ENCODE data around the gene PATZ1.

PATZ1 gene

DNA sequence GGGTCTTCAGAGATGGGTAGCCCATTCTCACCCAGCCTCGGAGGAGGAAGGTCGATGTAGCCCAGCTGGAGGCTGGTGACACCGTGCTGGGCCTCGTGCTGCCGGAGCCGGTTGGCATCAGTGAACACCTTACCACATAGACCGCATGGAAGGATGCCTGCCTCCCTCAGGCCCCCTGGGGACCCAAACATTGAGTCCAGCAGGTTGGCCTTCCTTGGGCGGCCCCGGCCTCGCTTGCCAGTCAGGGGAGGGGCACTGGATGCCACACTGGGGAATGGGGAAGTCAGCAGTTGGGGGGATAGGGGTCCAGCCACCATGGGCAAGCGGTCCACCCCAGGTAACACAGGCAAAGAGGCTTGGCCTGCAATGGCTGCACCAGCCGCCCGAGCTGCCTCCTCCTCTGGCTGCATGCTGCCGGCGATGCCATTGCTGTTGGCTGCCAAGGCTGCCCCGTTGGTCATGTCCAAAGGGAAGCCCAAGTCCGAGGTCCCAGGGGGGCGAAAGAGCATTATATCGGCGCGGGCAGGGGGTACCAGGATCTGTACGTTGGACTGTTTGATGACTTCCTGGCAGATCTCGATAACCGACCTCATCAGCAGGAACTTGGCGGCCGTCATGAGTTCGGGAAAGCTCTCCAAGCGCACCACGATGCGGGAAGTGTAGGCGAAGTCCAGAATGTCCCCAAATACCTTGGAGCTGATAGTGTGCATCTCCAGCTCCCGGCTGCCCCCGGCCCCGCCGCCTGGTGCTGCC is 1.4 kb downstream of the PATZ1 start:
- POLR2A ChIA-PET, result interaction anchor here (1.3 kb wide), 1 partner anchor 54 kb away, joined by 5 read pairs; the partner anchor contains the start of gene DRG1
- CTCF ChIA-PET, result interaction anchor here (0.6 to 2.6 kb wide), 13 partner anchors 9 to 353 kb away, joined by 3 to 14 read pairs (median 4); partner anchors contain the start of gene DRG1
- TF ChIP-seq CTCF (IDR thresholded peaks at IDR 0.05; ENCODE audit: insufficient read depth, low read length, missing control alignments), result no peak
- no peak for DNase-seq (ENCODE audit: low read depth, low spot score)
- H3K4me3 ChIP-seq (ENCODE audit: low read depth, low read length), result peak overlapping the region; percentile 70

GRCh38 chr22:31344256-31344577 is 1.9 kb downstream of the PATZ1 start:
- no peak for DNase-seq (ENCODE audit: low read depth, low spot score)
- ChIA-PET POLR2A (interaction anchor here (1.3 kb wide), 1 partner anchor 55 kb away, joined by 5 read pairs; the partner anchor contains the start of gene DRG1), CTCF (interaction anchor here (1.2 to 2.6 kb wide), 4 partner anchors 9 to 31 kb away, joined by 3 to 10 read pairs (median 6); no protein-coding TSS in a partner anchor)
- H3K4me3 ChIP-seq (ENCODE audit: low read depth, low read length), result peak overlapping the region; percentile 70
- TF ChIP-seq CTCF (IDR thresholded peaks at IDR 0.05; ENCODE audit: insufficient read depth, low read length, missing control alignments), result no peak

DNA sequence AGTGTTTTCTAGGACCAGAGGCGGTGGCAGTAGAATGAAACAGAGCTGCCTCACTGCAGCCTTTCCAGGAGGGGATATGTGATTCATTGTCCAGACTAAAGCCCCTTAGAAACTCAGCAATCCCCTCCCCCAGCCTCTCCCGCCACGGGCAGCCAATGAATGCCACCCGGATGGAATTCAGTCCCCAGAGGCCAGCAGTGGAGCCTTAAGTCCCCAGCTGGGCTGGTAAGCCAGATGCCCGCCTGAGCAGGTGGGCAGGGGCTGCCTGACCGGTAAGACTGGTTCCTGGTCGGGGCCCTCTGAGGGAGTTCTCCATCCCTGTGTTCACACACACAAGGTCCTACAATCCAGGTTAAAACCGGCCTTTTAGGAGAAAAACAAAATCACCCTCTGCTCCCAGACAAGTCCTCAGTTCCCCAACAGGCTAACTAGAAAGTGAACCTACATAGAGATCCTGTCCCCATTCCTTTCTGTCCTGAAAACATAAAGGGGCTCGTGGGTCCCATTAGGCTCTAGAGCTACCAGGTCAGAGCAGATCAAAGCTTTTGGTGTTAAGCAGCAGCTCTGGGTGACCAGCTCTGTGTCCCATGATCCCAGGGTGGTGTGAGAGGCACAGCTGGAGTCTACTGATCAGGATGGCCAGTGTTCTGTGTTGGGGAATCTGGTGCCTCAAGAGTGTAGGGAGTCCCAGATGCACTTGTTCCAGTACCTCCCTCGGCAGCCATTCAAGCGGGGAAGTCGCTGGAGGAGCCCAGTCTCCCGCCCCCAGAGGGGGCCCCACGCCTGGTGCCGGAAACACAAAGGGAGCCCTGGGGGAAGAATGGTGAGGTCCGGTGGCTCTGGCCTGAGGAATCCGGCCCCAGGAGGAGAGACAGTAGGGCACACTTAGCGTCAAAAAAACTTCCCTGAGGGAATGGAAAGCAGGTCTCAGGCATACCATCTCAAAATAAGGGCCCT is 2.6 kb downstream of the PATZ1 start:
- no peak for TF ChIP-seq CTCF (IDR thresholded peaks at IDR 0.05; ENCODE audit: insufficient read depth, low read length, missing control alignments)
- ChIA-PET CTCF (interaction anchor here (0.9 to 2.6 kb wide), 3 partner anchors 8 to 30 kb away, joined by 3 to 10 read pairs (median 9); no protein-coding TSS in a partner anchor), POLR2A (no interaction called here)
- no peak for DNase-seq (ENCODE audit: low read depth, low spot score)
- H3K4me3 ChIP-seq (ENCODE audit: low read depth, low read length), result peak overlapping the region; percentile 70

DNA sequence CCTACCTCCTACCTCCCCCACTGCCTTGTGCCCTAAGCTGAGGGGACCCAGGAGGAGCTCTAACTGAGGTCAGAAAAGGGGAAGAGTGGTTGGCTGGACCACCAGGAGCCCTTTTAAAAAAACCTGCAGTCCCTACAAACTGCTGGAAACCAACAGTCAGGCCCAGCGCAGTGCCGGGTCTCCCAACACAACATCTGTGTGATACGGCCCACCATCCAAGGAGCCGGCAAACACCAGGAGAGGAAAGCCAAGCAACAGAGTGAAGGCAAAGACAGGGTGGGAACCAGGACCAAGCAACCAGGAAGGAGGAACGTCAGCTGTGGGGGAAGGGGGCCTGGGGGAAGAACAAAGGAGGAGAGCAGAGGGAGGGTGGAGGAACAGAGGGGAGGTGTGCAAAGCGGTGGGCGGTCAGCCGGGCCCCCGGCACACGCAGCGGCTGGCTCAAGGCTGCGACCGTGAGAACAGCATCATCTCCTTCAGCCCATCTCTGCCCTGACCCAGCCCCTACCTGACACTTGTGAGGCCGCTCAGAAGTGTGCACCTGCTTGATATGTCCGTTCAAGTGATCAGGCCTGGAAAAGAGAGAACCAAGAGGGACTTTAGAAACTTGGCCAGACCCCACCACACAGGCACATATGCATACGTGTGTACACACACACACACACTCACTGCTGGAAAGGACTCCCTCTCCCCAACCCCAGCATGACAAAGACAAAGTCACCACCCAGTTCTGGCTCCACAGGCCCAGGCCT is 3.6 kb downstream of the PATZ1 start:
- no peak for DNase-seq (ENCODE audit: low read depth, low spot score)
- POLR2A ChIA-PET, result no interaction called here
- CTCF ChIA-PET, result interaction anchor here (0.9 kb wide), 1 partner anchor 29 kb away, joined by 3 read pairs; no protein-coding TSS in a partner anchor
- peak overlapping the region; percentile 13 for H3K4me3 ChIP-seq (ENCODE audit: low read depth, low read length)
- no peak for TF ChIP-seq CTCF (IDR thresholded peaks at IDR 0.05; ENCODE audit: insufficient read depth, low read length, missing control alignments)

DNA sequence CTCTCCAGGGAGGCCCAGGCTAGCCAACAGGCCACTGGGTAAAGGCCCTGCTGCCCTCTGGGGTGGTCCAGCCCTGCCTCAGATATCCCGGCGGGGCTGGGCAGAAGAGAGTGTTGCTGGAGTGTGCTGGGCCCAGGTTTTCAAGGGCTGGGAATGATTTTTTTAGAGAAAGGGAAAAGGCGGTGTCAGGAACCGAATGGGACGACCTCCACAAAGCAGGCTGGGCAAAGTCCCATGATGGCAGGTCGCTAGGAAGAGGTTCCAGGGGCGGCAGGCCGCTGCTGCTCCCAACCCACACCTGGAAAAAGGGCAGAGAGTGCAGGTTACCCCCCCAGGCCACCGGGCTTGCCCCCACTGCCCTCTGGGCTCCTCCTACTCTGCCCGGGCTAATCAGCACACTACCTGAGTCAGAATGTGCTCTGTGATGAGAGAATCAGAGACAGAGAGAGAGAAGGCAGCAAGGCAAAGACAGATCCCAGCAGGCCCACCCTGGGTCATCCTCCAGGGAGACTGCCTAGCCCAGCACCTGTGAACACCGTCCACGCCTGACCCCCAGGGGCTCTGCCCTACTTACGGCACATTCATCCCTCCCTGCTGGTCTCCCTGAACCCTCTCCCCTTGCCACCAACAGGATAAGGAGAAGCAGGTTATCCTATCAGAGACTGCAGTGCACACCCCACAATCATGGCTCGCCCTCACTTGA is 4.6 kb downstream of the PATZ1 start:
- no peak for DNase-seq (ENCODE audit: low read depth, low spot score)
- POLR2A ChIA-PET, result no interaction called here
- no peak overlapping the region for H3K4me3 ChIP-seq (ENCODE audit: low read depth, low read length)
- no peak for TF ChIP-seq CTCF (IDR thresholded peaks at IDR 0.05; ENCODE audit: insufficient read depth, low read length, missing control alignments)
- CTCF ChIA-PET, result interaction anchor here (0.8 to 2.3 kb wide), 2 partner anchors 28 to 47 kb away, joined by 3 to 17 read pairs; no protein-coding TSS in a partner anchor
